GM21423 (cell line): ENCODE results near the gene PELI1.
"Not testable (repeated sequence)": the region's sequence is repeated elsewhere in the genome, so short reads cannot be mapped to it uniquely, and the experiment has no call there.

Experiments used
- ATAC-seq: cut with Tn5 transposase; IDR thresholded peaks from one replicate; pipeline ENCODE4 v1.9.1; 2021; ENCODE audit warnings: mild to moderate bottlenecking, moderate library complexity; ENCODE audit not compliant: unreplicated experiment

The PELI1 gene

DNA sequence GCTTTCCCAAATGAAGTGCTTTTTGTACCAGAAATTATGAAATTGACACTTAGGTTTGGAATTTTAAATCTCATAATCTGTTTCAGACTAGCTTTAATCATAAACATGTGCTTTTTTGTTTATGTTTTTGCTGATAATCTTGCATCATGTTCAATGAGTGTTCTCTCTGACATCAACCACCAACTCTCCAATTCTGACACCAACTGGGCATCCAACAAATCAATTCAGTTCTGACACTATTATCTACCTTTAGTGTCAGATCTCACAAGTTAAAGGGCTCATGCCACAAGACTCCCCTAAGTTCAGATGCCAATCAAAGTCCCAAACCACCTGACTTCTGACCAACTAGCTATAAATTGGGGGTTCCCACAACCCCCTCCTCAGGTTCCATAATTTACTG lies 19.6 kb downstream of the PELI1 start:
- no peak for ATAC-seq

DNA sequence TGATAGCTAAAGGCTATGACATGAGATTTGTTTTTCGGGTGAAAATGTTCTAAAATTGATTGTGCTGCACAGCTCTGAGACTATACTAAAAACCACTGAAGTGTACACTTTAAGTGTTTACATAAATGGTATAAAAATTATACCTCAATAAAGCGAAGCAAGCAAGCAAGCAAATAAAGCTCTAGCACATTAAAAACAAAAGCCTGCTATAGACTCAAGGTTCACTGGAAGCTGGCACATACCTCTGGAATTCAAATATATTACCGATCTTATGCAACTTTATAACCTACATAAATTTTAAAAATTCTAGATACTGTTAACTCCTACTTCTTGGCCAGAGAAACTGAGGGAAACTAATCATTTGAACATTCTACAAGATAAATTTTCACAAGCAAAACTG lies 20.1 kb downstream of the PELI1 start:
- no peak for ATAC-seq

- no peak for ATAC-seq
Observed at GRCh38 chr2:64123740-64124139, 20.5 kb downstream of the PELI1 start.

DNA sequence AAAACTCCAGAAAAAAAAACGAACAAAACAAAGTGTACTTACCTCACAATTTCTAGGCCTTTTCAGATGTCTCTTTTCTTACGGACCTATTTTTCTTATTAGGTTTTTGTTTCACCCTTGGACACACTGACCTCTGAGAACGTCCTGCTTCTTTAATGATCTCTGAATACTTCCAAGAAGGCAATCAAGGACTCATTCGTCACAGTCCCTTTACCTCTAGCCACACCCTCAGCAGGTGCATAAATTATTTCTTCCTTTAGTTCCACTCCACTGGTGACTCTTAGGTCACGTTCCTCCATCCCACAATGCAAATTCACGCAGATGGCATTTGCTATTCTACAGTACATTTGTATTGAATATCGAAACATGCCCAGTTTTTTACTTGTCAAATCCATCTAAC lies 21.9 kb downstream of the PELI1 start:
- no peak for ATAC-seq

- no peak for ATAC-seq
Observed at GRCh38 chr2:64120928-64121327, 23.3 kb downstream of the PELI1 start.

- no peak for ATAC-seq
Observed at GRCh38 chr2:64120008-64120407, 24.2 kb downstream of the PELI1 start.

DNA sequence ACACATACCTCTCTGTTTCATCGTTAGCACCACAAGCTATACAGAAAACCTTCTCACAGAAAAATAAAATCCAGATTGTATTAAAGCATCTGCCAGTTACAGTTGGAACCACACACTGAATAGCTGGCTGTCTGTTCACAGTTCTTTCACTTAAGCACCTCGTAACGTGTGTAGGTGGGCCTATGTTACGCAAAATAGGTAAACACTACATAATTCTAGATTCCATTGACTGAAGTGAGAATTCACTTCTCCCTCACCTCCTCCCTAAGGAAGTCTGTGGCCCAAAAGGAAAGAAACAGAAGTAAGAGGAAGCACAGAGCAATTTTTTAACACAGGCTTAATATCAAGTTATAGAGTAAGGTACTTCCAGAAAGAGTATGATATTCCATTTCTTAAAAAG lies 24.9 kb downstream of the PELI1 start:
- no peak for ATAC-seq

DNA sequence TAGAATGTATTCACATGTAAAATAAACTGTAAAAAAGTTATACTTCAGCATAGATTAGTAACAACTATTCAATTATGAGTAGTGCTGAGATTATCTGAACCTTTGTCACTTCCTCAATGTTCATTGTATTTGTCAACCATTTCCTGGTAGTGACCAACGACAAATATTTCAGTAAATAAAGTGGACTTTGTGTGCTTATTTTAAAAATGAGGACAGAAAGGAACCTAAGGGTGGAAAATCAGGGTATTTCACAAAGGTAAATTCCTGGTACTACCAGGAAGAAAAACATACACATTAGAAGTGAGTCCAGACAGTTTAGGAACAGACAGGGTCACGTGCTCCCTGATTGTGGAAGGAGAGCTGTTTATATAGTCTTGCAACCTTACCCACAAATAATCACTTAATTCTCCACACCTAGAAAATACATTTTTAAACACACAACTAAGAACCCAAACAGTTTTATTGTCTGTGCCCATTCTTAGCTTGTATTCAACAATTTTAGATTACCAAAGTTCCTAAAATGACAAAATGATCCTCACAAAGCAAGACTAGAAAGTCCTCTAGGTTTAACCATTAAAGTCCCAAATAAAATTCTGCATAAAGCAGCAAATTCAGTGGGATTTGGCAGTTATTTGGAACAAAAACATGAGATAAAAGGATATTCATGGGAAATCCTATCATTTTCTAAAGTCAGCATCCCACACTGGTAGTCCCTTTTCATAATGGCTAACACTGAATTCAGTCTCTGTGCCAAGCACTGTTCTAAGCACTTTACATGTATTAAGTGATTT lies 28.2 kb downstream of the PELI1 start:
- ATAC-seq: no peak

DNA sequence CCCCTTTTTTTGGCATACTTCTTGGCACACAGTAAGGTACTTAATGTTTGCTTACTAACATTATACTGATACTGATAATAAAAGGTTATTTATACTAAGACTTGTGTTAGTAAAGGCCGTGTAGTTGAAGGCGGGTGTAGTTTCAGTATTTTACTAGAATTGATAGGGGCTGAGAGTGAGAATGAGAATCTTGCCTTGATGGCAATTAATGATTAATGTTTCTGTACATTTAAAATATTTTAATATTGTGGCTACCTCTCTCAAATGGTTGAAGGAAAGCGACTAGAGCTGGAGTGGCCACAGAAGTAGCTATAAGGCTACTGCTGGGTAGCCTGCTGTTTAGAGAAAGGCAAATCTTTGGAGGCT lies 29.3 kb downstream of the PELI1 start:
- ATAC-seq: peak; percentile 54

DNA sequence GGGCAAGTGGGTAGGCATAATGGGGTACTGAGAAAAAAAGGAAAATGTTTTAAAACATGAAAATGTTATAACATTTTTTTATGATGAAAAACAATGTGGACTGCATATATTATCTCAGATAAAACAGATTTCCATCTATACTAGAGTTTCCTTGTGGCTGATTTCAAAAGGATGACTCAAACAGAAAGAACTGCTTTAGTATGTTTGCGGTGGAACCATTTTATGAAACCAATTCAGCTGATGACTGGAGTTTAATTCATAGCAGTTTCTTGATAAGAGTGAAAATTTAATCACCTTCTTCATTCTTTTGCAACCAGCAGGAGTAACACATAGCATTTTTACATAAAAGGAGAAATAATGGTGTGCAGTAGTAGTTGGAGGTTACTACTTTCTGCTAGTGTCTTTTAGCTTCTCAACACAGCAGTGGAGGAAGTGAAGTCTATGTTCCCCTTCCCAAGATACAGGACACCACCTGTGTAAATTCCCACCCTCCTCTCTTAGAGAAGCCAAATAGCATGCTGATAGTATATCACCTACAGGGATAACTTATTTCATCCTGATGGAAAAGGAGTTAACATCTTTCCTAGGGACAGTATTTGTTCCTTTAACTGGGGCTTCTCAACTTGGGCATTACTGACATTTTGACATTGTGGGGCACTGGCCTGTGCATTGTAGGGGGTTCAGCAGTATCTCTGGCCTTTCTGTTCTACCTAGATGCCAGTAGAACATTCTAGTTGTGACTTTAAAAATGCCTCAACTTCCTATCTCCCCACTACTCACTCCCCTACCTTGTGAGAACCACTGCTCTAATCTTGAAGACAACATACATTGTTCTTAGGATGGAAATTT lies 29.9 kb downstream of the PELI1 start:
- ATAC-seq: peak; percentile 46

DNA sequence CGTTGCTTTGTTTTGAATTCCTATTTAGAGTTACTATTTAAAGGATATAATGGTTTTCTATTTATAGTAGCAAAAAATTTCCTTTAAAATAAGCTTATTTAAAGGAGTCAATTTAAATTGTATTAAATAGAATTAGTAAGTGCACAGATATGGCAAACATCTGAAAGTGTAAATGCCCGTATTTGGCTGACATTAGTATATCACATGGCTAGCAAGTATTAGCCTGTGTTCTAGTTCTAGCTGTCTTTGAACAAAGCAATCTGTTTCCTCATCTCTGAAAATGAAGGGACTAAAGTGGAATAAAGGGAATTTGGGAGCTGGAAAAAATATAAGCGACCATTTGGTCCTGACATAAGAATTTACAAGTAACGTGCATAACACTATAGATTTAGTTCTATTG lies 32.2 kb downstream of the PELI1 start:
- no peak for ATAC-seq

DNA sequence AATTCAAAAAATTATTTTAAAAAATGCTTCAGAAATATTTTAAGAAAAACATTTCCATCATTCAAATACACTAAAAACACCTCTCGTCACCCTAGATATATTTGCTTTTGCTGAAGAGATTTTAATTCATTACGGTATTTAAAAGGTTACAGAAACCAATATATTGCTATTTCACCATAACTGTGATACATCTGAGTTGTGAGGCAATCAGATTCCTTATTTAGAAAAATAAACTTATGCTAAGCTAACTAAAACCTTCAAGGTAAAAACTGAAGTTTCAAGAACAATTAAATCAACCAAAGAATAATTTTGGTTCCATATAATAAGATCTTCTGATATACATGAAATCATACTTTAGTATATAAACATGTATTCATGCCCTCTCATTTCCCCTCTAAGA lies 32.8 kb downstream of the PELI1 start:
- no peak for ATAC-seq

- ATAC-seq: no peak
Observed at GRCh38 chr2:64108666-64109241, 35.5 kb downstream of the PELI1 start.

DNA sequence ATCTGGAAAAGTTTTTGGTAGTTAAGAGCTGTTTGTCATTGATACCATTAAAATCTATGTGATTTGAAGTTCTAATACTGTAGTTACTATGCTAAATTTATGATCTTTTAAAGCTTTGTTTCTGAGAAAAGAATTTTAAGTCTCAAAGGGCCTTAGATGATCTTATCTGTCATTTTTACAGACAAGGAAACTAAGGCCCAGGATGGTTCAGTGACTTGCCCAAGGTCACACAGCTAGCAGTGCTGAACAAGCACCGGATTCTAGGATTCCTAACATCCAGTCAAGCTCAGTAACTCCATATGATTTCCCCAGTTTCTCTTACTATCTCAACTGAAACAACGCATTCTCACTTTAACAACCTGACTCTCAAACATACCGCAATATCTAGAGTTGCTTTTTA lies 37.7 kb downstream of the PELI1 start:
- no peak for ATAC-seq

DNA sequence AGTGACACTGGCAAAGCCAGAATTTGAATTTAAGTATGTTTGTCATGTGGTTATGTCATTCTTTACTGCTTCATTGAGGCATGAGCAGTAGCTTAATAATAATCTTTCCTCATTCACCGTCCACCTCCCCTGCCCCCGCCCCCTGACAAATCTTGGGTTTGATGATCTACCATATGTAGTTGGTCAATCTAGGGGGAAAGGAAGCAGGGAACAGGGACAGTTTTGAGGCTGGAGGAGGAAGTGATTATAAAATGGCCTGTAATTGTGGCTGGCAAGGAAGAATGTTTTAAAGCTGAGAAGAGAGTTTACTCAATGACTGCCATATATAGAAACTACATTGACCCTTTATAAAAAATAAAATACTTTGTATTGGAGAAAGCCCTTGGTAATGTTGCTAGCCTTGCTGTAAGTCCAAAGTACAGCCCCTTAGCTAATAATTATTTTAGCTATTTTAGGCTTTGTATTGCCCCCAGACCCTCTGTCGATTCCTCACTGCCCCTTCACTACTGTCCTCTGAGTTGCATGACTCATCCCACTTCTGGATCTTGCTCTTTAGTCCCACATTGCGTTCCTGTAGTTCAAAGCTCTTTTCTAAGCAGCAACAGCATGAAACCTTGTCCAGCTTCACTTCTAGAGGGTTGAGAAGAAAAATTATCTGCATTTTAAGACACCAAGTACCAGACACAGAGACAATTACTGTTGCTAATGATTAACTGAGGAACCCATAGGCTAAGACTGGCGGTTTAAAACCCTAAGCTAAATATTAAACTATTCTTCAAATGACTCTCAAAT lies 38.4 kb downstream of the PELI1 start:
- peak; percentile 46 for ATAC-seq

DNA sequence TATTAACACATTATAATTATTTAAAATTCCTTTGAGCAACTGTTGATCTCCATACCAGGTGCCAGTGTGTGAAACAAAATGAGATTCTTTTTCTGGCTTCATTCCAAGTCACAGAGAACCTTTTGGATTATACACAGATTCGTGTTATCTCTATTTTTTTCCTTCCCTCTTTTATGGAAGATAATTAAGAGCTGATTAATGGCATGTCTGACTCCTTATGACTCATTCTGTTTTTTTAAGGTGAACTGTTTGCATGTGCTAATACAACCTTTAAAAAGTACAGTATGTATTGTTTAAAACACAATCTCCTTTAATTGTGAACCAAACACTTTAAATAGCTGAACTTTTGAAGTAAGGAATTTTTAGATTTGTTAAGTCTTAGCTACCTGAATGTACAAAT lies 39.3 kb downstream of the PELI1 start:
- ATAC-seq: no peak

DNA sequence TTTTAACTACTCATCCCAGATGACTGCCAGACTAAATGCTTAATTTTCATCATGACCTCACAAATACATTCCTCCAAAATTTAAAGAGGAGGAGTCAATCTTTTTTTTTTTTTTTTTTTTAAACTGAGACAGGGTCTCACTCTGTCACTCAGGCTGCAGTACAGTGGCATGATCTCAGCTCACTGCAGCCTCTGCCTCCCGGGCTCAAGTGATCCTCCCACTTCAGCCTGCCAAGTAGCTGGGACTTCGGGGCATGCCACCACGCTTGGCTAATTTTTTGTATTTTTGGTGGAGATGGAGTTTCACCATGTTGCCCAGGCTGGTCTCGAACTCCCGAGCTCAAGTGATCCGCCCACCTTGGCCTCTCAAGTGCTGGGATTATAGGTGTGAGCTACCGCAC lies 41.5 kb downstream of the PELI1 start:
- ATAC-seq: not testable (repeated sequence)

DNA sequence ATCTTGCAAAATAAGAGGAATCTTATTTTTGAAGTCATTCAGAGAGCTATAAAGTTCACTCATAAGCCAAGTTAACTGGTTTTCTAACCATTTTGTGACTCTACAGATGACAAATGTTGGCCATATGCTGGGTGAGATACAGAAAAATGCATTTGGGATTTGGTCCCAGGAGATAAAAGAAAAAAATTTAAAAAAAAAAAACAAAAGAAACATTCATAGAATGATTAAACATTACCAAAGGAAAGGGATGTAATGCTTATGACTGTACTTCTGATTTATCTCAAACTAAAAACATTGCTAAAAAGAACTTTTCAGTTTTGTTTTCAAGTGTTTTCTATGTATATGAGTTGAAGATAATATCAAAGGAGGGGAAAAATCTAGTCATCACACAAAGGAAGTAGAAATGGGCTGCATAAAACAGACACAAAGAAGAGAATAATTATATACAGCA lies 43.1 kb downstream of the PELI1 start:
- peak; percentile 44 for ATAC-seq

GRCh38 chr2:64100584-64100983 lies 43.6 kb downstream of the PELI1 start:
- ATAC-seq: not testable (repeated sequence)

DNA sequence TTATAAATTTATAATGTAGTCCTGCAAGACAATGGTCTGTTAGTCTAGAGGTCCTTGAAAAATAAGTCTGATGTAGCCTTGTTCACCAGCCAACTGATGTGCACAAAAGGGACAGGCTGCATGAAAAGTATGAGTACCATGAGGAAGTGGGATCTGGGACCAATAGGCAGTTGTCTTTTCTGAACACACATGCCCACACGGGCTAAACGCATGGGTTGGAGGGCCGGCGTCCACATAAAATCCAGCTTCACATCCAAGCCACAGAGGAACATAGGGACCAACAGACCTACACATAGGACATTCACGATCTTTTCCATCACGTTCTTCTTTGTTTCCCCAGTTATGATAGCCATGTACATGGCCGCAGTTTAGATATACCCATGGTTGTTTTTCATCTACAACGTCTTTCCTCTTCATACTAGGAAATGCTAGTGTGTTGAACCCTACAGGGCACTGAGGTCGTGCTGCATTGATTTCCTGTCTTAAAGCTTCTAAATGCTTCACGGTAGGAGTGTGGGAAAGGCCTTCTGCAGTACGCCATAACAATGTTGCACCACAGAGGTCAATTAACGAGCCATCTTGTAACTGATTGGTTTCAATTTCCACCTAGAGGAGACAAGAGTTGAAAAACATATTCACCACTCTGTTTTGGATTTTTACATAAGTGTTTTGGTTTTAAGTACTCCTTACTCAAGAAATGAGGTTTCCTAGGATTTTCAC lies 49.4 kb downstream of the PELI1 start:
- ATAC-seq: no peak
